CD4-positive, alpha-beta T cell treated with Interleukin-1 beta for 1 hour (primary cell): ENCODE results near the gene COL23A1.
"Not testable (repeated sequence)": the region's sequence is repeated elsewhere in the genome, so short reads cannot be mapped to it uniquely, and the experiment has no call there.

Experiments used
- DNase-seq, 2 donors: peaks; one replicate each; pipeline ENCODE4 v3.0.0-alpha.2; 2020 to 2022

COL23A1 gene

DNA sequence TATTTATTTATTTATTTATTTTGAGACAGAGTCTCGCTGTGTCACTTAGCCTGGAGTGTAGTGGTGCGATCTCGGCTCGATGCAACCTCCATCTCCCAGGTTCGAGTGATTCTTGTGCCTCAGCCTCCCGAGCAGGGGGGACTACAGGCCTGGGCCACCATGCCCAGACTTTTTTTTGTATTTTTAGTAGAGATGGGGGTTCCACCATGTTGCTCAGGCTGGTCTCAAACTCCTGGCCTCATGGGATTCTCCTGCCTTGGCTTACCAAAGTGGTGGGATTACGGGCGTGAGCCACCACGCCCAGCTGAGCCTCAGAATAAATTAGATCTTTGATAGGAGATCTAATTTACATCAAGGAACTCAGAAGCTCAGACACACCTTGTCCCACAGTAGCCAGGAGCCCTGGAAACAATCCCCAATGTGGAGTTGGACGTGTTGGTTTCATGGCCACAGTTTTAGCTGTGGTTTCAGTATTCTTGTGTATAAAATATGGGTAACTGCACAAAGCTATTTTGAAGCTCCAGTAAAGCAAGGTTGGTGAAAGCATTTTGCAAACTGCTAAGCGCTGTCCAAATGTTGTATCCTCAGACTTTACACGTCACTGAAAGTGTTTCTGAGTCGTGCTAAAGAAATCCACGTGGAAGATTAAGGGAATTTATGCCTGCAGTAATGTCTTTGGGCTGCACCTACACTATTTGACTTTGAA lies 388.8 kb downstream of the COL23A1 start:
- DNase-seq, result no peak

DNA sequence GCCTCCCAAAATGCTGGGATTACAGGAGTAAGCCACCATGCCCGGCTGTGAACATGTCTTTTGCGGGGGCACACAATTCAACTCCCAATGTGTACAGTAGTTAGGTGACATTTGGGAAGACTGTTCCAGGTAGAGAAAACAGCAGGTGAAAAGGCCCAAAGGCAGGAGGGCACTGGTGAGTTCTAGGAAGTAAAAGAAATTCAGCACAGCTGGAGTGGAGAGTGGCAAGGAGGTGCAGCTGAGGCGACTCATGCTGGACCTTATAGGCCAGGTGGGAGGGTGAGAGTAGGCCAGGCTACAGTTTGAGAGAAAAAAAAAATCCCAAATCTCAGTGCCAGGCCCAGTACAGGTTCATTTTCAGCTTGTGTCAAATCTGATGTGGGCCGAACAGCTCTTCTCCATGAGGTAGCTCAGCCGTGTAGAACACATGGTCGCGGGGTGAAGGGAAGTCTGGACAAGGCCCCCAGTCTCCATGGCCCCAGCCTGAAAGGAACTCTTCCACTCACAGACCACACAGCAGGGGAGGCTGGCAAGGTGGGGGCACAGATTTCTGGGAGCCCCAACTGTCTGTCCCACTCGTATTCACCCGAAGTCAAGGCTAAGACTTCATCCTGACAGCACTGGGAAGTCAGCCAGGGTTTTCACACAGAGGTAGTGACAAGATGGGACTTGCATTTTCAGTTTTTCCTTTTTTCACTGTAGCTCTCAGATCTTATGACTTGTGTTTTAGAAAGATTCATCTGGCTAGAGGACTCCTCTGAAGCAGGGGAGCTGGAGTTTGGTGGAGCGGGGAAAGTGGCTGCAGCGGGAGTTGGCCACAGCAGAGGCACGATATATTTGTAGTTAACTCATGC lies 390.4 kb downstream of the COL23A1 start:
- DNase-seq, result no peak

DNA sequence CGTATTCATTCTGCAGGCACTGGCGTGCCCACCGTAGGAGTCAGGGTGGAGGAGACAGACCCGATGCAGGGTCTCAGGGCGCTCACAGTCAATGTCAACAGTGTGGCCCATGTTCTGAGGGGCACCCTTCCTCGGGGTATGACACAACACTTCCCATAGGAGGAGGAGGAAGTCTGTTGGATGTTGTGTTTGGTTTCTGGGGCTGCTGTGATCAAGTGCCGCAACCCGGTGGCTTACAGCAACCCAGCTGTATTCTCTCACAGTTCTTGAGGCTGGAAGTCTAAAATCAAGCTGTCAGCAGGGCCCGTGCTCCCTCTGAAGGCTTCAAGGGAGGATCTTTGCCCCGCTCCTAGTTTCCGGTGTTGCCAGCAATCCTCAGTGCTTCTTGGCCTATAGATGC lies 391.5 kb downstream of the COL23A1 start:
- no peak for DNase-seq

DNA sequence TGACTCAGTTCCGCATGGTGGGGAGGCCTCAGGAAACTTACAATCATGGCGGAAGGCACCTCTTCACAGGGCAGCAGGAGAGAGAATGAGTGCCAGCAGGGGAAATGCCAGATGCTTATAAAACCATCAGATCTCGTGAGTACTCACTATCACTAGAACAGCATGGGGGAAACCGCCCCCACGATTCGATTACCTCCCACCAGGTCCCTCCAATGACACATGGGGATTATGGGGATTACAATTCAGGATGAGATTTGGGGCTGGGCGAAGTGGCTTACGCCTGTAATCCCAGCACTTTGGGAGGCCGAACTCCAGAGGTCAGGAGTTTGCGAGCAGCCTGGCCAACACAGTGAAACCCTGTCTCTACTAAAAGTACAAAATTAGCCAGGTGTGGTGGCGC lies 392.0 kb downstream of the COL23A1 start:
- not testable (repeated sequence) for DNase-seq

DNA sequence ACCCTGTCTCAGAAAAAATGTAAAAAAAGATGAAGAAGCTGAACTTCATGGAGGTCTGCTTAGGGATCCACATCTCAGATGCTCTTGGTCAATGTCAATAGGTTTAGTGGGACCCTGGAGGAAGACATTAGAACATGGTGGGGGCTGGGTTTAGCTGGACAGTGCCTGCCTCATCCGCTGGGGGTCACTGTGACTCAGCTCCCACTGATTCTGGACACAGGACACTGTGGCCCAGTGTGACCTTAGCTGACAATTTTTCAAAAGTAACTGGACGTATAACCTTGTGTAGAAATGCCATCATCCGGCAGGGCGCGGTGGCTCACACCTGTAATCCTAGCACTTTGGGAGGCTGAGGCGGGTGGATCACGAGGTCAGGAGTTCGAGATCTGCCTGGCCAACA lies 393.2 kb downstream of the COL23A1 start:
- no peak for DNase-seq

DNA sequence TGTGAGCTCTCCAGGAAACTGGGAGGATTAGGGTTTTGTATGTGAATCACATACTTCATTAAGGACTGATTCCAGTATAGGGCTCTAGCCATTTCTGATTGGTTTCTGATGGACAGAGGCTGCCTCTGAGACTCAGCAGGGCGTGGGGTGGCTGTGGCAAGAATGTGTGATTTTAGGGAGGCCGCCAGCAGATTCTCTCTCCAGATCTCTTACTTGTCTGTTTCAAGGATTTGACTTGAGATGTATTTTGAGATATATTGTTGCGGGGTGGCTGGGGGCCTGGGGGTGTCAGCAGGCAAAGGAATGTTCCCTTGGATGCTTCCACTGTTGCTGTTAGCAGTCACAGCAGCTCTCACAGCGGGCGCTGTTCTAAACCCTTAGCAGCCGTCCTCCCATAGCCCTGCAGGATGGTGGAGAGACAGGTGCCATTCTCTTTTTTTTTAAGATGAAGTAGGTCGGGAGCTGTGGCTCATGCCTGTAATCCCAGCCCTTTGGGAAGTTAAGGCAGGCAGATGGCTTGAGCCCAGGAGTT lies 393.8 kb downstream of the COL23A1 start:
- DNase-seq, result no peak

DNA sequence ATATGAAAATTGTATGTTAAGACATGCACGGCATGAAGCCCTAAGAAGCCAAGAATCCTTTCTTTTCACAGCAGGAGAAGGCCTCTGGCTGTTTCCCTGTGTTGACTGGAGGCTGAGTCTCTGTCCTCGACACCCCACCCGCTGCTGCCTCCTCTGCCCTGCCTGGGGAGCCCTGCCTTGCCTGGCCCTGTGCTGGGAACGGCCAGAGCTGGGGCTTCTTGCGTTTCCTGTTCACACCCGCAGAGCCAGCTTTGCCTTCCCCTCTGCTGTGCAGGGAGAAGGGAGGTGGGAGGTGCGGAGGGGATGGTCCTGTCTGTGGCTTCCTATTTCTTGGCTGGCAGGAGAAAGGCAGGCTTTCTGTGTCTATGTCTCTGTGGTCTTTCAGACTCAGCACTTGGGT lies 396.2 kb downstream of the COL23A1 start:
- no peak for DNase-seq

DNA sequence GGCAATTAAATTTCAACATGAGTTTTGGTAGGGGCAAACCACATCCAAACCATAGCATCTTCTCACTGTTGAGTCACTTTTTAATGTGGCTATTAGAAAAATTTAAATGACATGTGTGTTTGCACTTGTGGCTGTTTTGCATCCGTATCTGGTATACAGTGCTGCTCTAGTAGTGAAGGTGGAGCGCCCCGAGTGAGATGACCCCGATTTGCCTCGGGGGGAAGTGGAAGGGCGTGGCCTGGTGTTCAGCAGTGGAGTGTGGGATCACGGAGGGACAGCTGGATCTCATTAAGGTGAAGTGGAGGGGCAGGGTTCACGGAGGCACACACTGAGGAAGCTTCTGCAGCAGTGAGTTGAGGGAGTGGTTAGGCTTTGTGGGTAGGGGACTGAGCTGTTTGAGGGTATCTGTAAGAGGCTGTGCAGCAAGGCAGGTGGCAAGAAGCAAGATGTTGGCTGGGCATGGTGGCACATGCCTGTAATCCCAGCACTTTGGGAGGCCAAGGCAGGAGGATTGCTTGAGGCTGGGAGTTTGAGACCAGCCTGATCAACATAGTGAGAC lies 396.9 kb downstream of the COL23A1 start:
- DNase-seq, result no peak

DNA sequence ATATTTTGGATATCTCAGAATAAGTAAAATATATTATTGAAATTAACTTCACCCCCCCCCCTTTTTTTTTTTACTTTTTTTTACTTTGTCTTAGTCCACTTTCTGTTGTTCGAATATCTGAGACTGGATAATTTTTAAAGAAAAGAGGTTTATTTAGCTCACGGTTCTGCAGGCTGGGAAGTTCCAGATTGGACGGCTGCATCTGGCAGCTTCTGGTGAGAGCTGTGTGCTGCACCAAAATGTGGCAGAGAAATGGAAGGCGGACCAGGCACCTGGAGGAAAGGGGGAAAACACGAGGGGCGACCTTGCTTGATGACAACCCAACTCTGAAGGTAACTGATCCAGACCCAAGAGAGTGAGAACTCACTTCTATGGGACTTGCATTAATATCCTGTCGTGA lies 397.4 kb downstream of the COL23A1 start:
- no peak for DNase-seq

DNA sequence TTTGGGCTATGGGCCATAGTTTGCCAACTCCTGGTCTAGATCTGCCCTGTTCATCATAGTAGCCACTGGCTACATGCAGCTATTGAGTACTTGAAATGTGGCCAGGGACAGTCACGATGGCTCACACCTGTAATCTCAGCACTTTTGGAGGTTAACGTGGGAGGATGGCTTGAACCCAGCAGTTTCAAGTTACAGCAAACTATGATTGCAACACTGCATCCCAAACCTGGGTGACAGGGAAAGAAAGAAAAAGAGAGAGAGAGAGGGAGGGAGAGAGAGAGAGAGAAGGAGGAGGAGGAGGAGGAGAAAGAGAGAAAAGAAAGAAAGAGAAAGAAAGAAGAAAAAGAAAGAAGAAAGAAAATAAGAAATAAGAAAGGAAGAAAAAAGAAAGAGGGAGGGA lies 397.9 kb downstream of the COL23A1 start:
- DNase-seq, result no peak

DNA sequence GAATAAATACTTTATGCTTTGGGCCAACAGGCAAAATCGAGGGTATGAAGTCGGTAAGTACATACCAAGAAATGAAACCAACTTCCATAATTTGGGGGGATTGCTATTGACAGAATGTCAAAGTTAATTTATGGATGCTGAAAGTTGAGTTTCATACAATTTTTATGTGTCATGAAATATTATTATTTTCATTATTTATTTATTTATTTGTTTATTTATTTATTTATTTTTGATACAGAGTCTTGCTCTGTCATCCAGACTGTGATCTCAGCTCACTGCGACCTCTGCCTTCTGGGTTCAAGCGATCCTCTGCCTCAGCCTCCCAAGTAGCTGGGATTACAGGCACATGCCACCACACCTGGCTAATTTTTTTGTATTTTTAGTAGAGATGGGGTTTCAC lies 398.5 kb downstream of the COL23A1 start:
- no peak for DNase-seq

DNA sequence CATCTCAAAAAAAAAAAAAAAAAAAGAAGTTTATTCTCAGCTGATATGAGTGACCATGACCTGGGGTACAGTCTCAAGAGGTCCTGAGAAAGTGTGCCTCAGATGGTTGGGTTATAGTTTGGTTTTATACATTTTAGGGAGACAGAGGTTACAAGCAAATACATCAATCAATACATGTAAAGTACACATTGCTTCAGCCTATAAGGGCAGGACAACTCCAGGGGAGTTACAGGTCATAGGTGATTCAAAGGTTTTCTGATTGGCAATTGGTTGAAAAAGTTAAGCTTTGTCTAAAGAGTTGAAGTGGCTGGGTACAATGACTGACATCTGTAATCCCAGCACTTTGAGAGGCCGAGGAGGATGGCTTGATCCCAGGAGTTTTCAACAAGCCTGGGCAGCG lies 400.8 kb downstream of the COL23A1 start:
- DNase-seq, result no peak
